Fibroblast of lung (primary cell): Measurements from ENCODE around the gene GRAMD1A.

ENCODE experiments used
- EZH2 ChIP-seq: IDR thresholded peaks from 2 replicates; pipeline ENCODE4 v1.5.1; 2012; ENCODE audit warnings: low read length, control low read depth, mild to moderate bottlenecking; ENCODE audit errors: missing control alignments
- TF ChIP-seq, protein P1 (sequence below), 2 donors: IDR thresholded peaks in 1 of 2; conservative IDR thresholded peaks in 1 of 2; 1 replicate in 1 of 2; 2 replicates in 1 of 2; pipeline ENCODE4 v1.5.1; 2011 to 2012; ENCODE audit warnings: low read length in 2 of 2, control low read depth in 1 of 2, inconsistent platforms in 1 of 2, low read depth in 1 of 2, mild to moderate bottlenecking in 1 of 2

DNA sequence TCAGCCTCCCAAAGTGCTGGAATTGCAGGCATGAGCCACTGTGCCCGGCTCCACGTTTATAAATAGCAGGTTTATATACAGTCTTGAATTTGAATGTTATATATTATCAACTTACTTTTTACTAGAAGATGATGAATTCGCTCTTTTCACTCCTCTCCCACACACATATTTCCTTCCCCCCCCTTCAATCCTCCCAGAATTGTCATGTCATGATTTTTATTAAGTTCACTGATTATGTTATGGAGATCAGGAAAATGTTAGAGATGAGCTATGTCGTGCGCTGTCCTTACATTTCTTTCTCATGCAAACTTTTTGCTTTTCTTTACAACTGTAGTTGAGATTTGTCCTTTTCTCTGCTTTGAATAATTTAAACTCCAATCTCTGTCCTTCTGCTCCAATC lies 17.8 kb upstream of the GRAMD1A start:
- TF ChIP-seq, protein P1, sequence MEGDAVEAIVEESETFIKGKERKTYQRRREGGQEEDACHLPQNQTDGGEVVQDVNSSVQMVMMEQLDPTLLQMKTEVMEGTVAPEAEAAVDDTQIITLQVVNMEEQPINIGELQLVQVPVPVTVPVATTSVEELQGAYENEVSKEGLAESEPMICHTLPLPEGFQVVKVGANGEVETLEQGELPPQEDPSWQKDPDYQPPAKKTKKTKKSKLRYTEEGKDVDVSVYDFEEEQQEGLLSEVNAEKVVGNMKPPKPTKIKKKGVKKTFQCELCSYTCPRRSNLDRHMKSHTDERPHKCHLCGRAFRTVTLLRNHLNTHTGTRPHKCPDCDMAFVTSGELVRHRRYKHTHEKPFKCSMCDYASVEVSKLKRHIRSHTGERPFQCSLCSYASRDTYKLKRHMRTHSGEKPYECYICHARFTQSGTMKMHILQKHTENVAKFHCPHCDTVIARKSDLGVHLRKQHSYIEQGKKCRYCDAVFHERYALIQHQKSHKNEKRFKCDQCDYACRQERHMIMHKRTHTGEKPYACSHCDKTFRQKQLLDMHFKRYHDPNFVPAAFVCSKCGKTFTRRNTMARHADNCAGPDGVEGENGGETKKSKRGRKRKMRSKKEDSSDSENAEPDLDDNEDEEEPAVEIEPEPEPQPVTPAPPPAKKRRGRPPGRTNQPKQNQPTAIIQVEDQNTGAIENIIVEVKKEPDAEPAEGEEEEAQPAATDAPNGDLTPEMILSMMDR (conservative IDR thresholded peaks at IDR 0.05 in 1 of 2, IDR thresholded peaks at IDR 0.05 in 1 of 2; ENCODE audit: low read depth in 1 of 2, low read length in 2 of 2), result no peak
- no peak for TF ChIP-seq EZH2
